K562 (cell line): ENCODE data around the gene KRT6C.

ENCODE experiments used
- EZH2 ChIP-seq: IDR thresholded peaks from 2 replicates; pipeline ENCODE4 v1.6.1; 2012; ENCODE audit warnings: low read depth, mild to moderate bottlenecking, inconsistent platforms, low read length, borderline replicate concordance
- OTX1 ChIP-seq: fragments of 450-650 bp; formaldehyde crosslinking; IDR thresholded peaks from 2 replicates; pipeline ENCODE4 v1.4.0; 2022; ENCODE audit warnings: mild to moderate bottlenecking
- TAF7 ChIP-seq: fragments of 450-650 bp; IDR thresholded peaks from 2 replicates; pipeline ENCODE4 v1.6.1; 2016; ENCODE audit warnings: missing genetic modification characterization, missing compliant biosample characterization
- ZNF121 ChIP-seq: sonication (generic); formaldehyde crosslinking; conservative IDR thresholded peaks from 2 replicates; pipeline ENCODE4 v1.8.0; 2022; ENCODE audit warnings: missing genetic modification reagents
- ZNF224 ChIP-seq: sonication (generic); formaldehyde crosslinking; IDR thresholded peaks from 2 replicates; pipeline ENCODE4 v1.8.0; 2022; ENCODE audit warnings: mild to moderate bottlenecking, missing genetic modification reagents
- TF ChIP-seq, protein P1 (sequence below): fragments of 250-450 bp; sonication (Bioruptor Pico); IDR thresholded peaks from 2 replicates; pipeline ENCODE4 v1.8.0; 2021; ENCODE audit warnings: moderate library complexity, mild to moderate bottlenecking, inconsistent platforms
- TF ChIP-seq, protein P2 (sequence below), 3 experiments: IDR thresholded peaks in 2 of 3; conservative IDR thresholded peaks in 1 of 3; 2 replicates each; pipeline ENCODE4 v1.5.1; 2011 to 2012; ENCODE audit warnings: low read length in 3 of 3, mild to moderate bottlenecking in 3 of 3, control low read depth in 2 of 3, improper control_type of control experiment in 1 of 3, inconsistent platforms in 1 of 3, low read depth in 1 of 3, mixed read lengths in 1 of 3, moderate library complexity in 1 of 3; ENCODE audit not compliant: insufficient read depth in 2 of 3
- TF ChIP-seq, protein P3 (sequence below): sonication (generic); formaldehyde crosslinking; IDR thresholded peaks from 2 replicates; pipeline ENCODE4 v1.8.0; 2022; ENCODE audit warnings: missing genetic modification reagents, mild to moderate bottlenecking, borderline replicate concordance
- TF ChIP-seq, protein P4 (sequence below): fragments of 200-600 bp; sonication (generic); IDR thresholded peaks from one replicate; pipeline ENCODE4 v1.6.1; 2012; ENCODE audit warnings: mild to moderate bottlenecking, low read depth, low read length, inconsistent platforms

DNA sequence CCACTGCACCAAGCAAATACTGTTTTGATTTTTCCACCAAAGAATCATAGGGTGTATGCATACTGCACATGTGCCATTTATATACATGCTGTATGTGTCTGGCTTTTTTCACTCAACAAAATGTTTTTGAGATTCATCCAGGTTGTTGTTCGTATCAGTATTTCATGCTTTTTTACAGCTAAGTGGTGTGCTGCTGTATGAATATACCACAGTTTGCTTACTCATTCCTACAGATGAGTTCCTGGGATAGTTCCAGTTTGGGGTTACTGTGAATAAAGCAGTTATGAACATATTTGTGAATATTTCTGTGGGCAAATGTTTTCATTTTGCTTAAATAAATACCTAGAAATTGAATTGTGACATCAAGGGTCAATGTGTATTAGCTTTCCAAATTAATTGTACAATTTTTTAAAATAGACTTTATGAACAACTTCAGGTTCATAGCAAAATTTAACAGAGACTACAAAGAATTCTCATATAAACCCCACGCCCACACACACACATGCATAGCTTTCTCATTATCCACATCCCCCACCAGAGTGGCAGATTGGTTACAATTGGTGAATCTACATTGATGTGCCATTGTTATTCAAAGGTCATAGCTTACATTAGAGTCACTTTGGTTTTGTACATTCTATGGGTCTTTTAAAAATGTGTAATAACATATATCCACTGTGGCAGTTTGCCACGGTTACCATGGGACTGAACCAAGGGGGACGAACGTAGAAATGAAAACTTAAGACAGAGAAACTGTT lies 26.4 kb upstream of the KRT6C start:
- TF ChIP-seq, protein P1, sequence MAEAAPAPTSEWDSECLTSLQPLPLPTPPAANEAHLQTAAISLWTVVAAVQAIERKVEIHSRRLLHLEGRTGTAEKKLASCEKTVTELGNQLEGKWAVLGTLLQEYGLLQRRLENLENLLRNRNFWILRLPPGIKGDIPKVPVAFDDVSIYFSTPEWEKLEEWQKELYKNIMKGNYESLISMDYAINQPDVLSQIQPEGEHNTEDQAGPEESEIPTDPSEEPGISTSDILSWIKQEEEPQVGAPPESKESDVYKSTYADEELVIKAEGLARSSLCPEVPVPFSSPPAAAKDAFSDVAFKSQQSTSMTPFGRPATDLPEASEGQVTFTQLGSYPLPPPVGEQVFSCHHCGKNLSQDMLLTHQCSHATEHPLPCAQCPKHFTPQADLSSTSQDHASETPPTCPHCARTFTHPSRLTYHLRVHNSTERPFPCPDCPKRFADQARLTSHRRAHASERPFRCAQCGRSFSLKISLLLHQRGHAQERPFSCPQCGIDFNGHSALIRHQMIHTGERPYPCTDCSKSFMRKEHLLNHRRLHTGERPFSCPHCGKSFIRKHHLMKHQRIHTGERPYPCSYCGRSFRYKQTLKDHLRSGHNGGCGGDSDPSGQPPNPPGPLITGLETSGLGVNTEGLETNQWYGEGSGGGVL (CRISPR knock-in tag): no peak
- TF ChIP-seq, protein P2, sequence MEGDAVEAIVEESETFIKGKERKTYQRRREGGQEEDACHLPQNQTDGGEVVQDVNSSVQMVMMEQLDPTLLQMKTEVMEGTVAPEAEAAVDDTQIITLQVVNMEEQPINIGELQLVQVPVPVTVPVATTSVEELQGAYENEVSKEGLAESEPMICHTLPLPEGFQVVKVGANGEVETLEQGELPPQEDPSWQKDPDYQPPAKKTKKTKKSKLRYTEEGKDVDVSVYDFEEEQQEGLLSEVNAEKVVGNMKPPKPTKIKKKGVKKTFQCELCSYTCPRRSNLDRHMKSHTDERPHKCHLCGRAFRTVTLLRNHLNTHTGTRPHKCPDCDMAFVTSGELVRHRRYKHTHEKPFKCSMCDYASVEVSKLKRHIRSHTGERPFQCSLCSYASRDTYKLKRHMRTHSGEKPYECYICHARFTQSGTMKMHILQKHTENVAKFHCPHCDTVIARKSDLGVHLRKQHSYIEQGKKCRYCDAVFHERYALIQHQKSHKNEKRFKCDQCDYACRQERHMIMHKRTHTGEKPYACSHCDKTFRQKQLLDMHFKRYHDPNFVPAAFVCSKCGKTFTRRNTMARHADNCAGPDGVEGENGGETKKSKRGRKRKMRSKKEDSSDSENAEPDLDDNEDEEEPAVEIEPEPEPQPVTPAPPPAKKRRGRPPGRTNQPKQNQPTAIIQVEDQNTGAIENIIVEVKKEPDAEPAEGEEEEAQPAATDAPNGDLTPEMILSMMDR (IDR thresholded peaks at IDR 0.05 in 2 of 3, conservative IDR thresholded peaks at IDR 0.05 in 1 of 3; ENCODE audit: insufficient read depth in 2 of 3, low read depth in 1 of 3, low read length in 3 of 3): no peak
- TF ChIP-seq ZNF224 (CRISPR knock-in tag) (no peak), ZNF121 (no peak), OTX1 (CRISPR knock-in tag) (no peak), TAF7 (tag) (no peak), EZH2 (no peak)
- TF ChIP-seq, protein P3, sequence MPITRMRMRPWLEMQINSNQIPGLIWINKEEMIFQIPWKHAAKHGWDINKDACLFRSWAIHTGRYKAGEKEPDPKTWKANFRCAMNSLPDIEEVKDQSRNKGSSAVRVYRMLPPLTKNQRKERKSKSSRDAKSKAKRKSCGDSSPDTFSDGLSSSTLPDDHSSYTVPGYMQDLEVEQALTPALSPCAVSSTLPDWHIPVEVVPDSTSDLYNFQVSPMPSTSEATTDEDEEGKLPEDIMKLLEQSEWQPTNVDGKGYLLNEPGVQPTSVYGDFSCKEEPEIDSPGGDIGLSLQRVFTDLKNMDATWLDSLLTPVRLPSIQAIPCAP (CRISPR knock-in tag): no peak
- TF ChIP-seq, protein P4, sequence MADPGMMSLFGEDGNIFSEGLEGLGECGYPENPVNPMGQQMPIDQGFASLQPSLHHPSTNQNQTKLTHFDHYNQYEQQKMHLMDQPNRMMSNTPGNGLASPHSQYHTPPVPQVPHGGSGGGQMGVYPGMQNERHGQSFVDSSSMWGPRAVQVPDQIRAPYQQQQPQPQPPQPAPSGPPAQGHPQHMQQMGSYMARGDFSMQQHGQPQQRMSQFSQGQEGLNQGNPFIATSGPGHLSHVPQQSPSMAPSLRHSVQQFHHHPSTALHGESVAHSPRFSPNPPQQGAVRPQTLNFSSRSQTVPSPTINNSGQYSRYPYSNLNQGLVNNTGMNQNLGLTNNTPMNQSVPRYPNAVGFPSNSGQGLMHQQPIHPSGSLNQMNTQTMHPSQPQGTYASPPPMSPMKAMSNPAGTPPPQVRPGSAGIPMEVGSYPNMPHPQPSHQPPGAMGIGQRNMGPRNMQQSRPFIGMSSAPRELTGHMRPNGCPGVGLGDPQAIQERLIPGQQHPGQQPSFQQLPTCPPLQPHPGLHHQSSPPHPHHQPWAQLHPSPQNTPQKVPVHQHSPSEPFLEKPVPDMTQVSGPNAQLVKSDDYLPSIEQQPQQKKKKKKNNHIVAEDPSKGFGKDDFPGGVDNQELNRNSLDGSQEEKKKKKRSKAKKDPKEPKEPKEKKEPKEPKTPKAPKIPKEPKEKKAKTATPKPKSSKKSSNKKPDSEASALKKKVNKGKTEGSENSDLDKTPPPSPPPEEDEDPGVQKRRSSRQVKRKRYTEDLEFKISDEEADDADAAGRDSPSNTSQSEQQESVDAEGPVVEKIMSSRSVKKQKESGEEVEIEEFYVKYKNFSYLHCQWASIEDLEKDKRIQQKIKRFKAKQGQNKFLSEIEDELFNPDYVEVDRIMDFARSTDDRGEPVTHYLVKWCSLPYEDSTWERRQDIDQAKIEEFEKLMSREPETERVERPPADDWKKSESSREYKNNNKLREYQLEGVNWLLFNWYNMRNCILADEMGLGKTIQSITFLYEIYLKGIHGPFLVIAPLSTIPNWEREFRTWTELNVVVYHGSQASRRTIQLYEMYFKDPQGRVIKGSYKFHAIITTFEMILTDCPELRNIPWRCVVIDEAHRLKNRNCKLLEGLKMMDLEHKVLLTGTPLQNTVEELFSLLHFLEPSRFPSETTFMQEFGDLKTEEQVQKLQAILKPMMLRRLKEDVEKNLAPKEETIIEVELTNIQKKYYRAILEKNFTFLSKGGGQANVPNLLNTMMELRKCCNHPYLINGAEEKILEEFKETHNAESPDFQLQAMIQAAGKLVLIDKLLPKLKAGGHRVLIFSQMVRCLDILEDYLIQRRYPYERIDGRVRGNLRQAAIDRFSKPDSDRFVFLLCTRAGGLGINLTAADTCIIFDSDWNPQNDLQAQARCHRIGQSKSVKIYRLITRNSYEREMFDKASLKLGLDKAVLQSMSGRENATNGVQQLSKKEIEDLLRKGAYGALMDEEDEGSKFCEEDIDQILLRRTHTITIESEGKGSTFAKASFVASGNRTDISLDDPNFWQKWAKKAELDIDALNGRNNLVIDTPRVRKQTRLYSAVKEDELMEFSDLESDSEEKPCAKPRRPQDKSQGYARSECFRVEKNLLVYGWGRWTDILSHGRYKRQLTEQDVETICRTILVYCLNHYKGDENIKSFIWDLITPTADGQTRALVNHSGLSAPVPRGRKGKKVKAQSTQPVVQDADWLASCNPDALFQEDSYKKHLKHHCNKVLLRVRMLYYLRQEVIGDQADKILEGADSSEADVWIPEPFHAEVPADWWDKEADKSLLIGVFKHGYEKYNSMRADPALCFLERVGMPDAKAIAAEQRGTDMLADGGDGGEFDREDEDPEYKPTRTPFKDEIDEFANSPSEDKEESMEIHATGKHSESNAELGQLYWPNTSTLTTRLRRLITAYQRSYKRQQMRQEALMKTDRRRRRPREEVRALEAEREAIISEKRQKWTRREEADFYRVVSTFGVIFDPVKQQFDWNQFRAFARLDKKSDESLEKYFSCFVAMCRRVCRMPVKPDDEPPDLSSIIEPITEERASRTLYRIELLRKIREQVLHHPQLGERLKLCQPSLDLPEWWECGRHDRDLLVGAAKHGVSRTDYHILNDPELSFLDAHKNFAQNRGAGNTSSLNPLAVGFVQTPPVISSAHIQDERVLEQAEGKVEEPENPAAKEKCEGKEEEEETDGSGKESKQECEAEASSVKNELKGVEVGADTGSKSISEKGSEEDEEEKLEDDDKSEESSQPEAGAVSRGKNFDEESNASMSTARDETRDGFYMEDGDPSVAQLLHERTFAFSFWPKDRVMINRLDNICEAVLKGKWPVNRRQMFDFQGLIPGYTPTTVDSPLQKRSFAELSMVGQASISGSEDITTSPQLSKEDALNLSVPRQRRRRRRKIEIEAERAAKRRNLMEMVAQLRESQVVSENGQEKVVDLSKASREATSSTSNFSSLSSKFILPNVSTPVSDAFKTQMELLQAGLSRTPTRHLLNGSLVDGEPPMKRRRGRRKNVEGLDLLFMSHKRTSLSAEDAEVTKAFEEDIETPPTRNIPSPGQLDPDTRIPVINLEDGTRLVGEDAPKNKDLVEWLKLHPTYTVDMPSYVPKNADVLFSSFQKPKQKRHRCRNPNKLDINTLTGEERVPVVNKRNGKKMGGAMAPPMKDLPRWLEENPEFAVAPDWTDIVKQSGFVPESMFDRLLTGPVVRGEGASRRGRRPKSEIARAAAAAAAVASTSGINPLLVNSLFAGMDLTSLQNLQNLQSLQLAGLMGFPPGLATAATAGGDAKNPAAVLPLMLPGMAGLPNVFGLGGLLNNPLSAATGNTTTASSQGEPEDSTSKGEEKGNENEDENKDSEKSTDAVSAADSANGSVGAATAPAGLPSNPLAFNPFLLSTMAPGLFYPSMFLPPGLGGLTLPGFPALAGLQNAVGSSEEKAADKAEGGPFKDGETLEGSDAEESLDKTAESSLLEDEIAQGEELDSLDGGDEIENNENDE: no peak
